ENCODE results near the gene PHLPP1. TPM values are rescaled to one million over a fixed set of nuclear protein-coding genes. Genes with fewer than 3 reads are reported as not detected.

PHLPP1 gene
- total RNA-seq, 1 experiment from 2014 or later, result 28.0 TPM

- Mint-ChIP-seq H3K4me3 (ENCODE audit: low read depth, unreplicated experiment) (no peak overlapping the region), H3K9me3 (ENCODE audit: low read depth, unreplicated experiment) (no peaks in the 10 kb centered on the region), H3K27me3 (ENCODE audit: unreplicated experiment) (no peaks in the 10 kb centered on the region), H3K27ac (ENCODE audit: unreplicated experiment) (no peak overlapping the region), H3K36me3 (ENCODE audit: insufficient read depth, unreplicated experiment) (no peaks in the 10 kb centered on the region), H3K4me1 (ENCODE audit: low read depth, unreplicated experiment) (no peaks in the 10 kb centered on the region)
- BruUV-seq (replicated peaks), result no TSS peak
- TF ChIP-seq, protein P1, sequence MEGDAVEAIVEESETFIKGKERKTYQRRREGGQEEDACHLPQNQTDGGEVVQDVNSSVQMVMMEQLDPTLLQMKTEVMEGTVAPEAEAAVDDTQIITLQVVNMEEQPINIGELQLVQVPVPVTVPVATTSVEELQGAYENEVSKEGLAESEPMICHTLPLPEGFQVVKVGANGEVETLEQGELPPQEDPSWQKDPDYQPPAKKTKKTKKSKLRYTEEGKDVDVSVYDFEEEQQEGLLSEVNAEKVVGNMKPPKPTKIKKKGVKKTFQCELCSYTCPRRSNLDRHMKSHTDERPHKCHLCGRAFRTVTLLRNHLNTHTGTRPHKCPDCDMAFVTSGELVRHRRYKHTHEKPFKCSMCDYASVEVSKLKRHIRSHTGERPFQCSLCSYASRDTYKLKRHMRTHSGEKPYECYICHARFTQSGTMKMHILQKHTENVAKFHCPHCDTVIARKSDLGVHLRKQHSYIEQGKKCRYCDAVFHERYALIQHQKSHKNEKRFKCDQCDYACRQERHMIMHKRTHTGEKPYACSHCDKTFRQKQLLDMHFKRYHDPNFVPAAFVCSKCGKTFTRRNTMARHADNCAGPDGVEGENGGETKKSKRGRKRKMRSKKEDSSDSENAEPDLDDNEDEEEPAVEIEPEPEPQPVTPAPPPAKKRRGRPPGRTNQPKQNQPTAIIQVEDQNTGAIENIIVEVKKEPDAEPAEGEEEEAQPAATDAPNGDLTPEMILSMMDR (IDR thresholded peaks at IDR 0.05; ENCODE audit: unreplicated experiment), result no peak
- intact Hi-C loops (cut with micrococcal nuclease; ENCODE audit: unreplicated experiment), result no loop called here
- CTCF ChIA-PET, result interaction anchor here (0.6 kb wide), 1 partner anchor 25 kb away, joined by 4 read pairs; no protein-coding TSS in a partner anchor
- no peak for DNase-seq
Observed at GRCh38 chr18:62959481-62959880, 244.1 kb downstream of the PHLPP1 start.

- CTCF ChIA-PET, result no interaction called here
- Mint-ChIP-seq H3K27me3 (ENCODE audit: unreplicated experiment) (no peaks in the 10 kb centered on the region), H3K36me3 (ENCODE audit: insufficient read depth, unreplicated experiment) (peaks cover under 1% of the 10 kb centered on the region), H3K27ac (ENCODE audit: unreplicated experiment) (no peak overlapping the region), H3K4me1 (ENCODE audit: low read depth, unreplicated experiment) (no peaks in the 10 kb centered on the region), H3K9me3 (ENCODE audit: low read depth, unreplicated experiment) (no peaks in the 10 kb centered on the region), H3K4me3 (ENCODE audit: low read depth, unreplicated experiment) (no peak overlapping the region)
- TF ChIP-seq, protein P1 (IDR thresholded peaks at IDR 0.05; ENCODE audit: unreplicated experiment), result no peak
- DNase-seq, result no peak
- intact Hi-C loops (cut with micrococcal nuclease; ENCODE audit: unreplicated experiment), result no loop called here
- BruUV-seq (replicated peaks), result no TSS peak
Observed at GRCh38 chr18:62963507-62963906, 248.2 kb downstream of the PHLPP1 start.

GRCh38 chr18:62964432-62964831, 249.1 kb downstream of the PHLPP1 start:
- Mint-ChIP-seq H3K4me1 (ENCODE audit: low read depth, unreplicated experiment) (no peaks in the 10 kb centered on the region), H3K27me3 (ENCODE audit: unreplicated experiment) (no peaks in the 10 kb centered on the region), H3K36me3 (ENCODE audit: insufficient read depth, unreplicated experiment) (peaks cover 7% of the 10 kb centered on the region), H3K27ac (ENCODE audit: unreplicated experiment) (no peak overlapping the region), H3K4me3 (ENCODE audit: low read depth, unreplicated experiment) (no peak overlapping the region), H3K9me3 (ENCODE audit: low read depth, unreplicated experiment) (no peaks in the 10 kb centered on the region)
- TF ChIP-seq, protein P1 (IDR thresholded peaks at IDR 0.05; ENCODE audit: unreplicated experiment), result no peak
- DNase-seq, result no peak
- BruUV-seq (replicated peaks), result no TSS peak
- CTCF ChIA-PET, result no interaction called here
- intact Hi-C loops (cut with micrococcal nuclease; ENCODE audit: unreplicated experiment), result no loop called here

GRCh38 chr18:62967089-62967488, 251.7 kb downstream of the PHLPP1 start:
- Mint-ChIP-seq H3K36me3 (ENCODE audit: insufficient read depth, unreplicated experiment) (peaks cover 7% of the 10 kb centered on the region), H3K27ac (ENCODE audit: unreplicated experiment) (no peak overlapping the region), H3K4me1 (ENCODE audit: low read depth, unreplicated experiment) (no peaks in the 10 kb centered on the region), H3K4me3 (ENCODE audit: low read depth, unreplicated experiment) (no peak overlapping the region), H3K9me3 (ENCODE audit: low read depth, unreplicated experiment) (no peaks in the 10 kb centered on the region), H3K27me3 (ENCODE audit: unreplicated experiment) (no peaks in the 10 kb centered on the region)
- TF ChIP-seq, protein P1 (IDR thresholded peaks at IDR 0.05; ENCODE audit: unreplicated experiment), result no peak
- intact Hi-C loops (cut with micrococcal nuclease; ENCODE audit: unreplicated experiment), result no loop called here
- no peak for DNase-seq
- no TSS peak for BruUV-seq (replicated peaks)
- CTCF ChIA-PET, result no interaction called here

Measured in Calu3 (cell line).